ACHN (cell line): ENCODE data around the gene NUFIP1.

Experiments
- DNase-seq: peaks from one replicate; pipeline ENCODE4 v3.0.0-alpha.2; 2015
- in situ Hi-C: cut with HindIII; loops from 2 replicates; pipeline ENCODE4 v1.10.0; 2017; ENCODE audit warnings: low sequenced_read_pairs, low pct_ligation_motif_present, low pct_unique_long_range_greater_than_20kb

The NUFIP1 gene

DNA sequence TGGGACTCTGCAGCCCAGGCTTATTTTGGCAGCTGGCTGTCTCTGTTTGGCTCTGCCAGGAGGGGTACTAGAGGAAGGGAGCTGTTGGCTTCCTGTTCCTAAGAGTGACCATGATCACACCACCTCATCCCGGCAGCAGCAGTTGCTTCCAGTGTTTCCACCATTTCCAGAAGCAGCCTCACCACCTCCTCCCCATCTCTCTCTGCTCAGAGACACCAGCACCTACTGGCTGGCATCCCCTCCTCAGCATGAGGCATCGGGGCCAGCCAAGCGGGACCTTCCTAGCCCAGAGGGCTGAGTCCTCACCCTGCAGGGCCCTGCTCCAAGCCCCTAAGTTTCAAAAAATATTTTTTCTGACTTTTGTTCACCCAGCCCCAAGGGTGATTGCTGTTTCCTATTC, 59.0 kb downstream of the NUFIP1 start:
- DNase-seq = no peak
- in situ Hi-C loops = no loop called here

DNA sequence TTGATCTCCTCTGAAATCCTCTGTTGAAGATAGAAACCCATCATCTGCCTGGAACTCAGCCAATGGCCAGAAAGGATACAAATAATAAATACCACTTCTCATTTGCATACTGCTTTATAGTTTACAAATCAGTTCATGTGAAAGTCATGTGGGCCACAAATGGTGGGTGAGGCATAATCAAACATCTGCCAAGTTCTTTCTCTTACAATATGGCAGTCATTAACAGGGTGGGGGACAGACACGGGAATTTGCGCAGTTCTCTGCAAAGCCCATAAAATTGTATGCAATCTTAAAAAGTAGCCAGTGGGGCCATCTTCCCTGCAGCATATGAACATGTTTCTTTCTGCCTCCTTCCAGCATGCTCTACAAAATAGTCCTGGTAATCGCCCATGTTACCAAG, 59.6 kb downstream of the NUFIP1 start:
- in situ Hi-C loops = no loop called here
- DNase-seq = no peak

- in situ Hi-C loops = no loop called here
These were observed 61.3 kb downstream of the NUFIP1 start for GRCh38 chr13:44927968-44928367.

DNA sequence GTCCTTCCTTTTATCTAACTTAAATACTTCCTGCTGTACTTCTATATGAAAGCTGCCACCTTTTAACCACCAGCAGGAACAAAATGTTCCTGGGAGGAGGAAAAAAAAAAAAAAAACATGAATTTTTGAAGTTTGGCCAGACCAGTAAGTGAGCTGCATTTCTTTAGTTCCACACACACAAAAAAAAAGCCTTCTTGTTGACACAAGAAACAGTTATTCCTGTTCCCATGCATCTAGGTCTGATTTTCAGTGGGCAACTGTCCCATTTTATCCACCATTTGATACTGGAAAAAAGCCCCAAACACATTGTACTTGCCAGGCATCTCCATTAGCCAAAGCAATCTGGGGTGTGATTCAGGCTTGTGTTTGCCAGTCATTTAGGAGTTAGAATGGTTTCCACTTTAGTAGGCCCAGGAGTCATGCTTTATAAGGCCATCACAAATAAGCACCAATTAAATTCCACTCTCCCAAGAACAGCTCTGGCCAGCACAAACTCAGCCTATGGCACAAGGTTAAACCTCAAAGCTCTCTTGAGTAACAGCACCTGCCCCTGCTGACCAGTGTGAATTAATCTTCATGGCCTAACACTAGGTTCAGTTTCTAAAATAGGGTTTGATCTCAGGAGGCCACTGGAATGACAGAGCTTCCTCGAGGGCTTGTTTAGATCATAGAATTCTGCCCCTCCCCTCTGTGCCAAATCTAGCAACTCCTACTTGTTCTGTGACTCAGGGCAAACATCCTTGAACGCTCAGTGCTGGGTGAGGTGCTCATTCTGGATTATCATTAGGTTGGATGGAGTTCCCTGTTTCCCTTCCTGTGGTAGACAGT, 67.1 kb downstream of the NUFIP1 start:
- peak; percentile 56 for DNase-seq
- in situ Hi-C loops = no loop called here

More at GRCh38 chr13:44927968-44928367, 61.3 kb downstream of the NUFIP1 start:
- no peak for DNase-seq

DNA sequence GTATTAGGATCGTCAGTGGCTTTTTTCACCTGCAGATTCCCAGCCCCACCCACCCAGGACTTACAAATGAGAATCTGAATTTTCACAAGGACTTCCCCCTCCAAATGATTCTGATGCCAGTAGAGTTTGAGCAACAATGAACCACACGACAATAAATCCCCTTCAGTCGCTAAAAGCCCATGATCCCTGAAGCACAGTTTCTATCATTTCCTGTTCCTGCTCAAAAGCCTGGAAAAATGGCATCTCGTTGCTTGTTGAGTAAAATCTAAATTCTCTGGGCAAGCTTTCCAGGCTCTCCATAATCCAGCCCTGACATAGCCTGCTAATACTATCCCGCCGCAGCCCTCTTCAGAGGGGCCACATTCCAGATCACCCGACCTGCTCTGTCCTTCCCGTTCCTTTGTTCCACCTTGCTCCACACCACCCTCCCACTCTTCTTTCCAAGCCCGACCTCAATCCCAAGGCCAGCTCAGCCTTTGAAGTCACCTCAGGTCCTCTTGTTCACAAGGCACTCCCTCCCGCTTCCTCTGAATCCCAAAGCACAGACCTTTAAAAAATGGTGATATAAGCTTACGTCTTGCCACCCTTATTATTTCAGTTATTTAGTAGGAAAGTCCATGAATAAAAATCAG, 67.9 kb downstream of the NUFIP1 start:
- in situ Hi-C loops = no loop called here
- DNase-seq = no peak

GRCh38 chr13:44920013-44920412, 69.3 kb downstream of the NUFIP1 start:
- in situ Hi-C loops = no loop called here

DNA sequence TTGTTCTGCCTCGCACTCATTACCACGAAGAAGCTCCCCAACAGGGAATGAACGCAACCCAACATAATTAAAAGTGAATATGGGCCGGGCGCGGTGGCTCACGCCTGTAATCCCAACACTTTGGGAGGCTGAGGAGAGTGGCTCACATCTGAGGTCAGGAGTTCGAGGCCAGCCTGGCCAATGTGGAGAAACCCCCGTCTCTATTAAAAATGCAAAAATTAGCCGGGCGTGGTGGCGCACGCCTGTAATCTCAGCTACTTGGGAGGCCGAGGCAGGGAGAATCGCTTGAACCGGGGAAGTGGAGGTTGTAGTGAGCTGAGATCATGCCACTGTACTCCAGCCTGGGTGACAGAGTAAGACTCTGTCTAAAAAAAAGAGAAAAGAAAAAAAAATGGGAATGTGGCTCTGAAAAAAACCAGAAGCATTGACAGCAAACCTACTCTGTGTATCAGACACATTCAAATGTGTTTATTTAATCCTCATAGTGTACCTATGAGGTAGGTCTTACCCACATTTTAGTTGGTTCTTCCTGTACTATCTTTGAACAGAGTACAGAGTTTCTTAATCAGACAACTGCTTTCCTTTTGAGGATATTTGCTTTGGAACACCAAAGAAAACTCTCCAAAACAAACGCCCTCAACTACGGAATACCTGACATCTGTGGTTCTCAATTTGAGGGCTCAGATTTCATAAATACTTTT, 70.0 kb downstream of the NUFIP1 start:
- in situ Hi-C loops = no loop called here
- no peak for DNase-seq

More at GRCh38 chr13:44920013-44920412, 69.3 kb downstream of the NUFIP1 start:
- no peak for DNase-seq

DNA sequence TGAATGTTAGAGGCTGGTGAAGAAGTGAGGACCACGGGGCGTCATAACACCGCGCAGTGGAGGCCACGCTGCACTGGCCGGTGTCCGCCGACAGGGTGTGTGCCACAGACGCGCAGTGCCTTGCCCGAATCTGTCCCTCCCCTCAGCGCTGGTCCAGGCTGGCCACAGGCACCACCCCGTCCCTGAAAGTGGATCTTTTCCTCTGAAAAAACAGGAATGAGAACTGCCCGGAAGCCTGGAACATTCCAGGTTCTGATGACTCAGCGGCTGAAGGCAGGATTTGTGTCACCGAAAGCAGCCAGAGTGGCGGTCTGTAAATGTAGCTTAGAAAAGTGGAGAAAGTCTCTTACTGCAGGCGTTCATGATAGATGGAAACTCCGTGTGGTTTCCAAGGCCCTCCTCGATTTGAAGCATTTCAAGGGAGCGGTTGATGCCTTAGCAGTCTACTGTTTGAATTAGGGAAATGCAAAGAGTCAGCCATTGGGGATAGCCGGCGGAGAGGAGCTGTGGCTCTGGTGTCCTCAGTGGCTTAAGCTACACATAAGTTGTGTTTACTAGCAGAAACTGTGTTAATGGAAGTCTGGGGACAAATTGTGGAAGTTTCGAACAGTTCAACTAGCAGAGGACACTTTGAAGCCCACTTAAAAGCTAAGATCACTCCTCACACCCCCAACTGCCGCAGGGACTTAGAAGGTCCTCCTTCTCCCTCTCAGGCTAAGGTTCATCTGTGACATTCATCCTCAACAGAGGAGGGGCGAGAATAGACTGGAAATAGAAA, 70.8 kb downstream of the NUFIP1 start:
- in situ Hi-C loops = no loop called here
- DNase-seq = peak; percentile 92

DNA sequence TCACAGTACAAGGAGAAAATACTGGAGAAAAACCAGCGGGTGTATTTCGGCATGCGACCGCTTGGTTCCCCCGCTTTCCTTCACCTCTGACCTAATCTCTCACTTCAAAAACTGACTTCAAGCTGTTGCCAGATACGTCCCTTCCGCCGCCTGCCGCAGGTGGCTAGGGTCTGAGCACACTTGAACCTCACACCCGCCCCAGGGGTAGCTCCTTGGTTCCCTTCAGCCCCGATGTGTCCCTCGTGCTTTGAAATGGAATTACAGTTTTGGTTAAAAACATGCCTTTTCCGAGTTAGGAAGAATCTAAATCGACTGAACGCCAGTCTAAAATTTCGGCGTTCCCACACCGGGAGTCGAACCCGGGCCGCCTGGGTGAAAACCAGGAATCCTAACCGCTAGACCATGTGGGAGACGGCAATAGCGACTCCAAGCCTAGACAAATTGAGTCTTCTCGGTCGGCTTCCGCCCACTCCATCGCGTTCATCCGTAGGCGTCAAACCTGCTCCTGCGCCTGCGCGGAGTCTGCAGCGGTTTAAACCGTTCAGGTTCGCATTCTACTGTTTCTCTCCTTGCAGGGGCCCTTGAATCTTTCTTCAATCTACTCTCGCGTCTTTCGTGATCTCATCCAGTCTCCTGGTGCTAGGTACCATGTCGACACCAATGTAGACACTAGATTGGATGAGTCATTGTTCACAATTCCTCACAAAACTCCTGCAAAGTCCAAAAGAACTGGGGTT, 71.5 kb downstream of the NUFIP1 start:
- in situ Hi-C loops = no loop called here
- peak; percentile 93 for DNase-seq

DNA sequence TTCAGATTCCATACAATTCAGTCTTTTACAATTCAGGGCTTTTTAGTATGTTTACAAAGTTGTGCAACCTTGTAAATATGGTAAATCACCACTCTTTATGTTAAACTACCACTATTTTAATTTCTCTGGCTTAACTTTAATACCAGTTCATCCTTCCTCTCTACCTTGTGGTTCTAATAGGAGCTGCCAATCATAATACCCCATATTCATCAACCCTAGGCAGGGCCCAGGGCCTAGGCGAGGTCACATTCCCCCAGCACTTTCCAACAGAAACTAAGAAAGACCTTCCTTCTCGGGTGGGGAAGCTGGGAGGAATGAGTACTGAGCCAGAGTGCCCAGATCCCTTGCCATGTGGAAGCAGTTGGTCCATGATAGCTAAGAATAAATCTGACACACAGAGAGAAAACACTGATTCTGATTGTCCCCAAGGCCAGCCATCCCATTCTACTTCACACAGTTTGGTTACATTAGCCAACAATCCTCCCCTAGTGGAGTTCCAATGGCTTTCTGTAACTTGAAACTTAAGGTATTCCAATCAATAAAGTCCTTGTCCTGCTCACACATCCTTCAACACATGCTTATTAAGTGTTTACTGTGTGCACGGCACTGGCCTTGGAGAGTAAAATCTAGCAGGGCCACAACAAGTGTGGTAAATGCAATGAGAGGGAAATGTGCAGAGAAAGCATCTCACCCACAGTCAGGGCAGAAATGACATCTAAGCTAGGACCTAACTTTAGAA, 76.8 kb downstream of the NUFIP1 start:
- DNase-seq = no peak
- in situ Hi-C loops = no loop called here

DNA sequence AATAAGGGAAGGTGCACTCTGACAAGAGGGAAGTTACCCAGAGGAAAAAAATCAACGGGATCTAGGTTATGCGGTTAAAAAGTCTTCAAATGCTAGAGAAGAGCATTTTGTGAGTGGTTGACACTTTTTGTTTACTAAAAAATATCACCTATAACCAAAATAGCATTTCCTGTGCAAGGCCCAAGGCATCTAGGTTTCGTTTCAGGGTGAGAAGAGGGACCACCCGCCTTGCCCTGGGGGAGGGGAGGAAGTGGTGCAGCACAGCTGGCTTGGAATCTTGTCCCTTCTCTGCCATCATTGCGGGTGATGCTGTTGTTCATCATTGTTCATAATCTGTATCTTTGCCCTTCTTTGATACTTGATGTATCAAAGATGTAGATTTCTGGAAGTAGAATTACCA, 80.6 kb downstream of the NUFIP1 start:
- in situ Hi-C loops = no loop called here
- no peak for DNase-seq

DNA sequence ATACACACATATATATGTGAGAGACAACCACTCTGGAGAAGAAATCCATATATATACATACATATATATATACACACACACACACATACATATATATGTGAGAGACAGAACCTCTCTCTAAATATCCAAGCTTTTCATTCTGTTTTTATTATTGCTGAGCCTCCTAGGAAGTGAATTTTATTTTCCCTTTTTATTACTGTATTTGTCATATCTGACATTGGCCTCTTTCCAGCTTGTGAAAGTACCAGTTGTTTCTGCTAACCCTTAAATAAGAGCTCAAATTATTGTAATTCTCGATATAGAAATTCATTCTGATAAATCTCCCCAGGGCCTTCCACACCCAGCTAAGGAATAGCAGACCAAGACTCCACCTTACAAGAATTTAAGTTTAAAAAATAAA, 81.0 kb downstream of the NUFIP1 start:
- no peak for DNase-seq
- in situ Hi-C loops = no loop called here

GRCh38 chr13:44906713-44907112, 82.6 kb downstream of the NUFIP1 start:
- DNase-seq = no peak
- in situ Hi-C loops = no loop called here

GRCh38 chr13:44906230-44906629, 83.0 kb downstream of the NUFIP1 start:
- in situ Hi-C loops = no loop called here
- DNase-seq = no peak

GRCh38 chr13:44905556-44905955, 83.7 kb downstream of the NUFIP1 start:
- DNase-seq = no peak
- in situ Hi-C loops = no loop called here

DNA sequence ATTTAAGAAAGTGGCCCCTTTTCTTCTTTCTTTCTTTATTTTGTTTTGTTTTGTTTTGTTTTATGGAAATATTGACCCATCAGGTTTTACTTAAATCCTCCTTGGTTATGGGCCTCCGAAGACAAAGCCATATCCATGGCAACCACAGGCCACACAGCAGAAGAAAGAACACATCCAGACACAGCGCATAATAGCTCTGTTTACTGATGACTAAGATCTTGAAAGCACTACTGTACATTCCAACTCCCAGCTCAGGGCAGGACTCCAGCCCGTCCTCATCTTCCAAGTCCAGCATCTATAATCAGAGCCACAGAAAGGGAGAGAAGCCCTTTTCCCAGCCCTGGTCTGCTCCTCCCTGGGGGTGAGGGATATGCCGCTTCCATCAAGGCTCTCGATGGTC, 84.3 kb downstream of the NUFIP1 start:
- in situ Hi-C loops = no loop called here
- DNase-seq = no peak

DNA sequence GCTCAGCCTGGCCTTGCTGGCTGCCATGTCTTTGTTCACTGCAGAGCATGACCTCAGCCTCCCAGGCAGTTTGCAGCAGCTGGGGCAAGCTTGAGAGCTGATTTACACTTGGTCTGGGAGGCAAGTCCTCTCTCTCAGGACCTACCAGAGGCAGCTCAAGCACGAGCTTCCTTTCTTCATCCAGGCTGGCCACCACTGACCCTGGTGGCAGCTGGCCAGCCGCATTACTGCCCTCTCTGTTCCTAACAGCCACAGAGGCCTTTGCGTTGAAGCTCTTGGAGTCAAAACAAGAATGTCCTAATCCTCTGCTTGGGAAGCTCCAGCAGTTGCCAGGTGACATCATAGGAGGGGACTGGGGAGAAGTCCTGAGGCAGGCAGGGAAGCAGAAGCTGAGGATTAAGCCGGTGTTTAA, 85.7 kb downstream of the NUFIP1 start:
- DNase-seq = no peak
- in situ Hi-C loops = no loop called here

DNA sequence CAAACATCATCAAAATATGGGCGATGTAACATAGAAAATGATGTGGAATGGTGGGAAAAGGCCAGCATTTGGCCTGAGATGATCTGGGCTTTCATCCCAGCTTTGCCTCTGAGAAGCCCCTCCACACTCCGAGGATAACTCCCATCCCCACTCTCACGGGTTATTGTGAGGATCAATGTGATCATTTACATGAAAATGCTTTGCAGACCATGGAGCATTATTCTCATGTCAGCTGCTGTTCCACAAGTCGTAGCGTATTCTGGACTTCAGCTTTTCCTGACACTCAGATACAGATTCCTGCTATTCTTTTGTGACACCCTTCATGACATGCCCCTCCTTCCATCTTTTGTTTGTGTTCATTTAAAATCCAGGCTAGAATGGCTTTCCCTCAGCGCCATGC, 86.5 kb downstream of the NUFIP1 start:
- no peak for DNase-seq
- in situ Hi-C loops = no loop called here
